ENCODE results near the gene PTPN4. TPM values are rescaled to one million over a fixed set of nuclear protein-coding genes. Genes with fewer than 3 reads are reported as not detected.

PTPN4 gene
- total RNA-seq, 1 experiment from 2014 or later = 60.7 TPM

DNA sequence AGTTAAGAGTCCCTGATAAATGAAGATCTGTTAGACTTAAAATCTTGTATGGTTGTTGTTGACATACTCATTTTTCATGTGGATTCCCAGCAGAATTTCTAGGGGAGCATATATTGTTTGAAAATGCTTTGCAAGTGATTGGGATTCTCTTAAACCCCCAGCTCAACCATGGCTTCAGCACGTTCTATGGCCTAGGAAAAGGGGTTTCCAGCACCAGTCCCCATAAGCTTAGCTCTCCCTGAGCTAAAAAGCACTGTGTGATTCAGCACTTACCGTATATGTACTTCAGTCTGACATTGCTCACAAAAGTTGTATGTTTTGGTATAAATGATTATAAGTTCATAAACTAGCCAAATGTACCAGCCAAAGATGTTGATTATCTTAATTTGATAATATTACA lies 173.1 kb downstream of the PTPN4 start:
- ChIA-PET CTCF (no interaction called here), POLR2A (ENCODE audit: unreplicated experiment) (interaction anchor here (0.5 kb wide), 1 partner anchor 59 kb away, joined by 5 read pairs; no protein-coding TSS in a partner anchor)
- Histone ChIP-seq H3K9me2 (ENCODE audit: insufficient read depth) (no peaks in the 10 kb centered on the region), H3K4me2 (no peak overlapping the region), H4K20me1 (ENCODE audit: insufficient read depth) (no peaks in the 10 kb centered on the region), H3K4me3 (no peak overlapping the region), H2AFZ (no peak overlapping the region), H3K27me3 (ENCODE audit: insufficient read depth, low read depth) (no peaks in the 10 kb centered on the region), H3F3A (ENCODE audit: insufficient read depth, low read depth) (no peaks in the 10 kb centered on the region), H3K4me1 (replicated peaks; ENCODE audit: insufficient read depth) (no peaks in the 10 kb centered on the region), H3K9me3 (ENCODE audit: insufficient read depth, low read depth) (no peaks in the 10 kb centered on the region), H3K36me3 (ENCODE audit: low read depth) (peaks cover 25% of the 10 kb centered on the region), H3K27ac (no peak overlapping the region), H3K79me2 (ENCODE audit: low read depth) (no peaks in the 10 kb centered on the region)
- intact Hi-C loops (cut with micrococcal nuclease; ENCODE audit: unreplicated experiment) = no loop called here
- no peak for TF ChIP-seq EZH2 (IDR thresholded peaks at IDR 0.05; ENCODE audit: low read depth)
- TF ChIP-seq, protein P1, sequence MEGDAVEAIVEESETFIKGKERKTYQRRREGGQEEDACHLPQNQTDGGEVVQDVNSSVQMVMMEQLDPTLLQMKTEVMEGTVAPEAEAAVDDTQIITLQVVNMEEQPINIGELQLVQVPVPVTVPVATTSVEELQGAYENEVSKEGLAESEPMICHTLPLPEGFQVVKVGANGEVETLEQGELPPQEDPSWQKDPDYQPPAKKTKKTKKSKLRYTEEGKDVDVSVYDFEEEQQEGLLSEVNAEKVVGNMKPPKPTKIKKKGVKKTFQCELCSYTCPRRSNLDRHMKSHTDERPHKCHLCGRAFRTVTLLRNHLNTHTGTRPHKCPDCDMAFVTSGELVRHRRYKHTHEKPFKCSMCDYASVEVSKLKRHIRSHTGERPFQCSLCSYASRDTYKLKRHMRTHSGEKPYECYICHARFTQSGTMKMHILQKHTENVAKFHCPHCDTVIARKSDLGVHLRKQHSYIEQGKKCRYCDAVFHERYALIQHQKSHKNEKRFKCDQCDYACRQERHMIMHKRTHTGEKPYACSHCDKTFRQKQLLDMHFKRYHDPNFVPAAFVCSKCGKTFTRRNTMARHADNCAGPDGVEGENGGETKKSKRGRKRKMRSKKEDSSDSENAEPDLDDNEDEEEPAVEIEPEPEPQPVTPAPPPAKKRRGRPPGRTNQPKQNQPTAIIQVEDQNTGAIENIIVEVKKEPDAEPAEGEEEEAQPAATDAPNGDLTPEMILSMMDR (conservative IDR thresholded peaks at IDR 0.05) = no peak
- DNase-seq = no peak
- BruUV-seq (replicated peaks) = no TSS peak

DNA sequence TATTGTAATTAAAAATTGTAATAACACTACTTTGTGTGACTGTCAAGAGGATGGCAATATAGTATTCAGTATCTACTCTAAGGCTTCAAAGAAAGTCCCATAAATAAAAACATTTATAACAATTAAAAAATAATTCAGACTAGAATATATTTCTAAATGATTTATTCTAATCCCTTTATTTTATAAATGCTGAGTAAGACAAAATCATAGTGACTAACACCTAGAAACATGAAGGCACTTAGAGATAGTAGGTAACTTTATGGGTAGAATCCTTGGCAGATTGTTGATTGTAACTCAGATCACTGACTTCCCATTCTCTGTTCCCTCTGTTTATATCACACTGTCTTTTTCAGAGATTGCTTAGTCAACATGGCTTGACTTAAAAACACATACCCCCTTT lies 174.6 kb downstream of the PTPN4 start:
- ChIA-PET CTCF (no interaction called here), POLR2A (ENCODE audit: unreplicated experiment) (no interaction called here)
- Histone ChIP-seq H3F3A (ENCODE audit: insufficient read depth, low read depth) (no peaks in the 10 kb centered on the region), H3K9me2 (ENCODE audit: insufficient read depth) (no peaks in the 10 kb centered on the region), H3K27me3 (ENCODE audit: insufficient read depth, low read depth) (no peaks in the 10 kb centered on the region), H3K79me2 (ENCODE audit: low read depth) (no peaks in the 10 kb centered on the region), H2AFZ (no peak overlapping the region), H3K36me3 (ENCODE audit: low read depth) (peaks cover 25% of the 10 kb centered on the region), H3K4me3 (no peak overlapping the region), H3K9me3 (ENCODE audit: insufficient read depth, low read depth) (no peaks in the 10 kb centered on the region), H3K27ac (no peak overlapping the region), H4K20me1 (ENCODE audit: insufficient read depth) (no peaks in the 10 kb centered on the region), H3K4me2 (no peak overlapping the region), H3K4me1 (replicated peaks; ENCODE audit: insufficient read depth) (no peaks in the 10 kb centered on the region)
- no peak for DNase-seq
- BruUV-seq (replicated peaks) = no TSS peak
- intact Hi-C loops (cut with micrococcal nuclease; ENCODE audit: unreplicated experiment) = no loop called here
- TF ChIP-seq, protein P1 (conservative IDR thresholded peaks at IDR 0.05) = no peak
- no peak for TF ChIP-seq EZH2 (IDR thresholded peaks at IDR 0.05; ENCODE audit: low read depth)

- POLR2A ChIA-PET (ENCODE audit: unreplicated experiment) = no interaction called here
- CTCF ChIA-PET = no interaction called here
- Histone ChIP-seq H3K27ac (no peak overlapping the region), H3K36me3 (ENCODE audit: low read depth) (peaks cover 15% of the 10 kb centered on the region), H3K27me3 (ENCODE audit: insufficient read depth, low read depth) (no peaks in the 10 kb centered on the region), H3K4me1 (replicated peaks; ENCODE audit: insufficient read depth) (no peaks in the 10 kb centered on the region), H2AFZ (no peak overlapping the region), H3K9me2 (ENCODE audit: insufficient read depth) (no peaks in the 10 kb centered on the region), H4K20me1 (ENCODE audit: insufficient read depth) (0 out of 2 replicates have a peak, but pooled peaks cover 4% of the 10 kb centered on the region), H3F3A (ENCODE audit: insufficient read depth, low read depth) (no peaks in the 10 kb centered on the region), H3K9me3 (ENCODE audit: insufficient read depth, low read depth) (no peaks in the 10 kb centered on the region), H3K79me2 (ENCODE audit: low read depth) (no peaks in the 10 kb centered on the region), H3K4me2 (no peak overlapping the region), H3K4me3 (no peak overlapping the region)
- intact Hi-C loops (cut with micrococcal nuclease; ENCODE audit: unreplicated experiment) = no loop called here
- DNase-seq = no peak
- TF ChIP-seq, protein P1 (conservative IDR thresholded peaks at IDR 0.05) = no peak
- TF ChIP-seq EZH2 (IDR thresholded peaks at IDR 0.05; ENCODE audit: low read depth) = no peak
- BruUV-seq (replicated peaks) = no TSS peak
These were observed 178.0 kb downstream of the PTPN4 start for GRCh38 chr2:119937680-119938079.

Data from PC-9 (cell line).